PFSK-1 (cell line): ENCODE results near the gene SDK1.

Experiments used
- FOXP2 ChIP-seq: optimal IDR thresholded peaks from 2 replicates; pipeline ENCODE3; 2011; ENCODE audit warnings: borderline replicate concordance, control low read depth, inconsistent platforms; ENCODE audit not compliant: insufficient read depth; ENCODE audit errors: extremely low read length, extremely low read depth
- POLR2AphosphoS5 ChIP-seq: IDR thresholded peaks from 2 replicates; pipeline ENCODE4 v1.6.1; 2012; ENCODE audit warnings: low read depth, mild to moderate bottlenecking, control low read depth, low read length, moderate library complexity
- REST ChIP-seq, 2 experiments: IDR thresholded peaks; 2 replicates each; pipeline versions ENCODE4 v1.6.1 to v1.8.0; 2011 to 2012; ENCODE audit warnings: low read depth in 2 of 2, low read length in 2 of 2, control low read depth in 1 of 2, inconsistent platforms in 1 of 2, mild to moderate bottlenecking in 1 of 2, moderate library complexity in 1 of 2; ENCODE audit not compliant: insufficient read depth in 1 of 2
- SIN3A ChIP-seq: IDR thresholded peaks from 2 replicates; pipeline ENCODE4 v1.6.1; 2012; ENCODE audit warnings: mild to moderate bottlenecking, low read length, moderate library complexity, borderline replicate concordance; ENCODE audit not compliant: insufficient read depth
- TAF1 ChIP-seq: IDR thresholded peaks from 2 replicates; pipeline ENCODE4 v1.6.1; 2012; ENCODE audit warnings: low read length, control low read depth, borderline replicate concordance; ENCODE audit not compliant: insufficient read depth

The SDK1 gene

GRCh38 chr7:3439333-3440030 is 138.4 kb downstream of the SDK1 start:
- TF ChIP-seq FOXP2 (no peak), SIN3A (no peak), POLR2AphosphoS5 (no peak), TAF1 (no peak), REST (IDR thresholded peaks at IDR 0.05; ENCODE audit: insufficient read depth in 1 of 2, low read depth in 2 of 2, low read length in 2 of 2) (no peak)

GRCh38 chr7:3440509-3440908 is 139.5 kb downstream of the SDK1 start:
- TF ChIP-seq REST (IDR thresholded peaks at IDR 0.05; ENCODE audit: insufficient read depth in 1 of 2, low read depth in 2 of 2, low read length in 2 of 2): no peak
- no peak for TF ChIP-seq TAF1
- no peak for TF ChIP-seq FOXP2
- no peak for TF ChIP-seq SIN3A
- TF ChIP-seq POLR2AphosphoS5: no peak

GRCh38 chr7:3443716-3444115 is 142.7 kb downstream of the SDK1 start:
- TF ChIP-seq TAF1 (no peak), REST (IDR thresholded peaks at IDR 0.05; ENCODE audit: insufficient read depth in 1 of 2, low read depth in 2 of 2, low read length in 2 of 2) (no peak), POLR2AphosphoS5 (no peak), SIN3A (no peak), FOXP2 (no peak)

- TF ChIP-seq REST (IDR thresholded peaks at IDR 0.05; ENCODE audit: insufficient read depth in 1 of 2, low read depth in 2 of 2, low read length in 2 of 2): no peak
- no peak for TF ChIP-seq TAF1
- TF ChIP-seq SIN3A: no peak
- no peak for TF ChIP-seq FOXP2
- no peak for TF ChIP-seq POLR2AphosphoS5
Measured at GRCh38 chr7:3446786-3447185, 145.7 kb downstream of the SDK1 start.

GRCh38 chr7:3451701-3452100 is 150.6 kb downstream of the SDK1 start:
- TF ChIP-seq SIN3A (no peak), FOXP2 (no peak), REST (IDR thresholded peaks at IDR 0.05; ENCODE audit: insufficient read depth in 1 of 2, low read depth in 2 of 2, low read length in 2 of 2) (no peak), TAF1 (no peak), POLR2AphosphoS5 (no peak)
